NAMALWA (cell line): Measurements from ENCODE around the gene SLC6A14.
A peak's percentile ranks its signal among the peaks of the same experiment; 100 is the strongest.

ENCODE experiments used
- DNase-seq: peaks from one replicate; pipeline ENCODE4 v3.0.0-alpha.2; 2015; ENCODE audit warnings: low spot score

The SLC6A14 gene, protein sequence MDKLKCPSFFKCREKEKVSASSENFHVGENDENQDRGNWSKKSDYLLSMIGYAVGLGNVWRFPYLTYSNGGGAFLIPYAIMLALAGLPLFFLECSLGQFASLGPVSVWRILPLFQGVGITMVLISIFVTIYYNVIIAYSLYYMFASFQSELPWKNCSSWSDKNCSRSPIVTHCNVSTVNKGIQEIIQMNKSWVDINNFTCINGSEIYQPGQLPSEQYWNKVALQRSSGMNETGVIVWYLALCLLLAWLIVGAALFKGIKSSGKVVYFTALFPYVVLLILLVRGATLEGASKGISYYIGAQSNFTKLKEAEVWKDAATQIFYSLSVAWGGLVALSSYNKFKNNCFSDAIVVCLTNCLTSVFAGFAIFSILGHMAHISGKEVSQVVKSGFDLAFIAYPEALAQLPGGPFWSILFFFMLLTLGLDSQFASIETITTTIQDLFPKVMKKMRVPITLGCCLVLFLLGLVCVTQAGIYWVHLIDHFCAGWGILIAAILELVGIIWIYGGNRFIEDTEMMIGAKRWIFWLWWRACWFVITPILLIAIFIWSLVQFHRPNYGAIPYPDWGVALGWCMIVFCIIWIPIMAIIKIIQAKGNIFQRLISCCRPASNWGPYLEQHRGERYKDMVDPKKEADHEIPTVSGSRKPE

DNA sequence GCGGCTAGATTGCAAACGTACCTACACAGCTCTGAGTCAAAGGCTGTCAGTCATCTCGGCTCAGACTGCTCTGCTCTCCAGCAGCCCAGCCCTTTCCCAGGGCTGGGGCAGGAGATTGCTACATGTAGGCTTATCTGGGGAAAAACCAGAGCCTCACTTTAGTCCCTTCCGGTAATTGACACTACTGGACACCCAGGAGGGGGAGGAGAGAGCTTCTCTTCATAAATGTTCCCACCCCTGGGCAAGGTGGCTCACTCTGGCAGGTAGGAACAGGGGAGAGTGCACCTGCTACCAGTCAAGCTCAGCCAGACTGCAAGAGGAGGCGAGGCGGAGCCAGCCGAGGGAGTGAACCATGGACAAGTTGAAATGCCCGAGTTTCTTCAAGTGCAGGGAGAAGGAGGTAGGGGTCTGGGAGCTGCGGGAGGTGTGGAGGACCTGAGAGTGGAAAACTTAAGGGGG, at the start of gene SLC6A14:
TSS of gene SLC6A14 (plus strand) at position 249 of the 459 bp plus-strand sequence. CDS start at position 353, 104 bp downstream.
- DNase-seq: no peak

DNA sequence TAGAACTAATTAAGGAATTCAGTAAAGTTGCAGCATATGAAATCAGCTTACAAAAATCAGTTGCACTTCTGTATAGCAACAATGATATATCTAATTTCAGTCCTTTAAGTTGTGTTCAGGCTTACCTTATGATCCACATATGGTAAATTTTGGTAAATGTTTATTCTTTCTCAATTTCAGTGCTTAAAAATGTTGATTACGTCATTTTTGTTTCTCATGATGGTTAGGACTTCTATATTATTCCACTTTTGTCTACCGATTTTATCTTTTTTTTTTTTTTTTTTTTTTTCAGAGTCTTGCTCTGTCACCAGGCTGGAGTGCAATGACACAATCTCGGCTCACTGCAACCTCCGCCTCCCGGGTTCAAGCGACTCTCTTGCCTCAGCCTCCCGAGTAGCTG, 40.7 kb upstream of the SLC6A14 start:
- no peak for DNase-seq

DNA sequence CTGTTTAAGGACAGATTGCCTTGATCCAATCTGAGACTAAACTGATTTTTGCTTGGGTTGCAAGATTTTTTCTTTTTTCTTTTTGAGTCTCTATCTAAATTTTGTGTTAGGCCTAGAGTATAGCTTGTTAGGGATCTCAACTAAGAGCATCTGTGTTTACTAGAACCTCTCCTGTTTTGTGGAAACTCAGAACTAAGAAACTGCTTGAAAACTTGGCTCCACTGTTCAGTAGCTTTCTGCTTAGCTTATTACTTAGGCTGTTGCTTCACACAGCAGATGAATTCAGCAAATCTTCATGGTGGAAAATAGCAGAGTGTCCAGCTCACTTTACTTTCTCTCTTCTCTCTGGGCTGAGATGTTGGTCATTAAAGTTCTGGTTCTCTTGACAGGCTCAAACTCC, 36.7 kb upstream of the SLC6A14 start:
- DNase-seq: no peak

DNA sequence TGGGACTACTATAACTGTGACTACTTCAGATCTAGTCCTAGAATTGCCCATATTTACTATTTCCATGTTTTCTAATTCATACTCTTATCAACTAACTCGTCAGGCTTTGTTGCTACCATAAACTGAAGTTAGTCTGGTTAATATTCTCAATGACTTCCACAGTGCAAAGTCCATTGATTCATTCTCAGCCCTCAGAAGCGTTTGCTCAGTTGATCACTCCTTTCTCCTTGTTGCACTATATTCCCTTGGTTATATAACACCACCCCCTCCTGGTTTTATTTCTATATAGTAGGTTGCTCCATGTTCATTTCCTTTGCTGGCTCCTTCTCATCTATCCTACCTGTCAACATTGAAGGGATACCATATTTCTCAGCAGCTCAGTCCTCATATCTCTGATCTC, 27.2 kb upstream of the SLC6A14 start:
- DNase-seq: no peak

DNA sequence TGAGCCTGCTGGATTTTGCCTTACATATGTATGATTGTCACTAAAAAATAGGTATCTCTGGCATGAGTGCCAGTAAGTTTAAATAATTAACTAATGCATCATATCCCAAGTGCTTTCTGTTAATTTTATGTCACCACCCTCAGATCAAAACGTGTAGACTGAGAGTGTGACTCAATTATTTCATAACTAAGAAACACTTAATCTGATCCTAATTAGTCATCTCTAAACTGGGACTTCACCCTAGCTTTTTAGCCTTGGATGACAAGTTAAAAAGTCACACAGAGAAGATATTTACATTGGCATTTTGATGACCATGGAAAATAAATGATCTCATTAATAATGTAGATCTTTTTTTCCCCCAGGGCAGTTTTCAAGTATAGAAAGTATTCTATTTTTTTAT, 23.1 kb upstream of the SLC6A14 start:
- DNase-seq: no peak

DNA sequence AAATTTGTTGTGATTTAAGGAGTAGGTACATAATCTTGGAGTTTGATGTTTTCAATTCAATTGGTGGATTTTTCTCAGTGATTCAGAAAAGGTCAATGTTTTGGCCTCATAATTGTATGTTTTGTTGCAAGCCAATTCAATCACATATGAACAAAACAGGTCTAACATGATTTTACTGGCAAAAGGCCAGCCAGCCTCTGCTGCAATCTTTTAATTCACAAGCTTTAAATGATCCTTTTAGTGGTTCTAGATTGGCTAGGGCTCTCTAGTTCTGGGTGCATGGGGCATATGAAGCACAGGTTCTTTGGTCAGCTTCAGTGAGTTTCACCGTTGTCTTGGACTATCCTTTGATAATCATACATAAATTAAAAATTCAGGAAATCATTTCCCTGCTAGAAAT, 19.2 kb upstream of the SLC6A14 start:
- no peak for DNase-seq

DNA sequence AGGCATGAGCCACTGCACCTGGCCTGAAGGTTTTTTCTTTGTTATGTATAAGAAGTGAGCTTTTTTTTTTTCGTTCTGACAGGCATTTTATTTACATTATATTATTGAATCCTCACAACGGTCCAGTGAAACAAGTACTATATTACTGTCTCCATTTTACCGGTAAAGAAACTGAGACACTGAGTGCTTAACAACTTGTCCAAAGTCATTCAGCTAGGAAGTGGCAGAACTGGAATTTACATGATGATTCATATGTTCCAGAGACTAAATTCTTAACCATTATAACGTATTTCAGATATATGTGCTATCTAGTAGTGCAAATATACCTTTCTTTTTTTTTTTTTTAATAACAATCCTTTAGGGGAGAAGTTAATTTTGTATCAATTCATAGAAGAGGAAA, 18.4 kb upstream of the SLC6A14 start:
- no peak for DNase-seq

DNA sequence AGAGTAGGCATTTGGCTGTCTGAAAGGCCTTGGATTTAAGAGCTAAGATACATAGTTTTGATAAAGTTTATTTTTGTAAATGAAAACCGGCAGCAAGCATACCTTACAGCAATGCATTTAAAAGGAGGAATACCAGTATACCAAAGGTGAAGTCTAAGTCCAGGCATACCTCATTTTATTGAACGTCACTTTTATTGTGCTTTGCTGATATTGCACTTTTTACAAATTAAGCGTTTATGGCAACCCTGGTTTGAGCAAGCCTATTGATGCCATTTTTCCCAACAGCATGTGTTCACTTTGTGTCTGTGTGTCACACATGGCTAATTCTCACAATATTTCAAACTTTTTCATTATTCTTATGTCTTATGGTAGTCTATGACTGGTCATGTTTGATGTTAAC, 8.4 kb upstream of the SLC6A14 start:
- no peak for DNase-seq

DNA sequence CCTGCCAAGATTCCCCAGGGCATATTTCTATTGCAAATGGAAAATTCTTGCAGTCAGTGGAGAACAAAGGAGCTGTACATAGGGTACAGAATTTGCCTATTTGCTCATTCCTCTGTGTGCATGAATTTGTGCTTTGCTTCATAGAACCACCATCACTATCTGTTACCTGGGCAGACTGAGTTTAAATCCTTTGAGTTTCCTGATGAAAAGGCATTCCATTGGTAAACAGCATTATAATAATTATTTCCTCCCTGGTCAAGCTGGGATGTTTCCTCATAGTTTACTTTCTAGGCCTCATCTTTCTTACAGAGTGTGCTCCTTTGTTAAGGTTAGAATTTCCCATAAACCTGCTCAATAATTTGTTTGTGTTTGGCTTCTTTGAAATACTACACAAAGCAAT, 809 bp upstream of the SLC6A14 start:
- DNase-seq: no peak

DNA sequence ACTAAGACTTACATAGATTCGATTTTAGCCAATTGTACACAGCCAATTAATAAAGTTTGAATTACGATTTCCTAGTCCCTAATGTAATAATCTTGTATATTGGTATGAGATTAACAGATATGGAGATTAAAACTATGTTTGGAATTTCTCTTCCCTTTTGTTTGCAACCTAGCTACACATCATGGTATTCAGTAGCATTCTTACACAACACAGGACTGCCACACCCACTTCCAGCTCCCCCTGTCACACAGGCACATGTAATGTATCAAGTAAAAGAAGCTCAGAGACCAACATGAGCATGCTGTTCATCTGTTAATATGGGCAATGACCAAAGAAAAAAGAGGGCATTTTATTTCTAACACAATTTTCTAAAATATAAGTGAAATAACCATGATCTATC, 12.8 kb downstream of the SLC6A14 start:
- no peak for DNase-seq

DNA sequence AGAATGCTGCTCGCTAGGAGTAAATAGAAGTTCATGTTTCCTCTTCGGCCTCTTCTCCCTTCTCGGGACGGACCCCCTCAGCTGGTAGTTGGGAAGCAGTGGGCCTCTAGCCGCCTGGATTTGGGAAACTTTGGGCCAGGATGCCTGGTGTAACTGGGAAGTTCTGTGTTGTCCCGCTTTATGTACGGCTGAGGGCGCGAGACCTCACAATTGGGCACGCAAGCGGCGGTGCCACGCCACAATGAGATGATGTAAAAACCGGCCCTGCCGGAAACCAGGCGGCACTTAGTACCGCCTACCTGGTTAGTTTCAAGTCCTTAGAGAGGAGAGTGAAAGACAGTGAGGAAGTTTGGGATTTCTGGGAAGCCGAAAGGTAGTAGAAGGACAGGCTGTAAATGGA, 26.4 kb downstream of the SLC6A14 start, which contains the start of gene CT83:
TSS of gene CT83 (minus strand) at position 155 of the 400 bp plus-strand sequence. CDS start at position 35, 120 bp downstream.
- no peak for DNase-seq

DNA sequence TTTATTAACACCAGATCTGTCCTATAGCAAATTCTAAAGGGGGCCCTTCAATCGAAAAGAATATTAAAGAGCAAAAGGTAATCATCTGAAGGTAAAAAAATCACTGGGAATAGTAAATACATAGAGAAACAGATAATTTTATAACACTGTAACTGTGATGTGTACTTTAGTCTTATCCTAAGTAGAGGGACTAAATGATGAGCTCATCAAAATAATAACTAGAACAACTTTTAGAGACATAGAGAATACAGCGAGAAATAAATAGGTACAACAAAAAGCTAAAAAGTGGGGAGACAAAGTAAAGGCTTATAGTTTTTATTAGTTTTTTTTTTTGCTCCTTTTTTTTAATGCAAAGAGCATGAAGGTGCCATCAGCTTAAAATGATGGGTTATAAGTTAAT, 43.7 kb downstream of the SLC6A14 start:
- DNase-seq: no peak

DNA sequence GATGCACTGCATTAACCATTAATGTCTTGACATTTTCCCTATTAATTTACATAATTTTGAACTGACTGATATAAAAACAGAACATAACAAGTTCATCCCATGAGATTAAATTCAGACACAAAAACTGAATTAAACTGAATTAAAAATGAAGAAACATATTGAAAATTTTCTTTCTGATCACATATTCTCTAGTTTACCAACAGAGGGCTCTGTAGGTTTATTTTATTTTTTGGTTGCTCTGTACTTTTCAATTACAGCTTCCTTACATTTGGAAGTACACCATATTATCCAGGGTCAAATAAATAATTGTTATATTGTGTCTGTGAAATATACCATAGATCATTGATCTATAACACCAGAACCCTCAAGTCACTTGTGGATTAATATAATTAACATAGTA, 53.7 kb downstream of the SLC6A14 start:
- DNase-seq: peak; percentile 2

DNA sequence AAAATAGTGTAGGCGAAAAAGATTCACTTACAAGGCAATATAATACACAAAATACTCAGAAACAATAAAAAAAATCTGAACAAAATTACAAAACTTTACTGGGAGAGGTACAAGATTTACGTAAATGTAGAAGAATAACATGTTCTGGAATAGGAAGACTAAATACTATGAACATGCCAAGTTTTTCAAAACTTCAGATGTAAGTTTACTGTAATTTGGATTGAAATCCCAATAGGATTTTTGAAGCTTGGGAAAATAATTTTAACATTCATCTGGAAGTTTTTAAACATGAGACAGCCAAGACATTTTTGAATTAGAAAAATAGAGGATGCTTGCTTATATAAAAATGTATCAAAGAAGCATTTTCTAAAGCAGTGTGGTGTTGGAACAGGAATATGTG, 56.9 kb downstream of the SLC6A14 start:
- DNase-seq: no peak

DNA sequence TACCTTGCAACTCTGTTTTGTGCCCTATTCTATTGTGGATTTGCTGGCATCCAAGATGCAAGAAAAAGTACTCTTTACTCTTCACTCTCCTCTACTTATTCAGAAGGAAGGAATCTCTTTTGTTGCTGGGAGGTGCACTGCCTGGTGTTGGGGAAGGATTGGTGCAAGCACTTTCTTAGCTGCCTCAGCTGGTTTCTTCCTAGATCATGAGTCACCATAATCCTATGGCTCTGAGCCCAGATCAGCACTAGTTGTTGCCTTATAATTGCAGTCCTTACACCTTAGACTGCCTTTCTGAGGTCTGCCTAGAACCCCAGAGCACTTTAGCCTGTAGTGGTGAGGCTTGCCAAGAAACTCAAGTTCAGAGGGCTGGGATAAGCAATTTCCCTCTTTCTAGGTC, 63.4 kb downstream of the SLC6A14 start:
- DNase-seq: no peak
